RCC 7860 (cell line): ENCODE results near the gene PLA2G4C.
"Not testable (repeated sequence)": the region's sequence is repeated elsewhere in the genome, so short reads cannot be mapped to it uniquely, and the experiment has no call there.

Experiments used
- DNase-seq: peaks from one replicate; pipeline ENCODE4 v3.0.0-alpha.2; 2015; ENCODE audit warnings: low spot score
- FAIRE-seq: peaks from 2 replicates; lab custom pipeline; 2012; peaks lifted over from hg19 to GRCh38; lab: Jason Lieb, UNC

Gene PLA2G4C

GRCh38 chr19:48113190-48113917 is 2.7 kb upstream of the PLA2G4C start:
- DNase-seq, result no peak
- FAIRE-seq, result no peak

- no peak for DNase-seq
- no peak for FAIRE-seq
Measured at GRCh38 chr19:48111280-48111679, 663 bp upstream of the PLA2G4C start.

- no peak for FAIRE-seq
- DNase-seq, result no peak
Measured at GRCh38 chr19:48108997-48109782, 1.4 kb downstream of the PLA2G4C start.

GRCh38 chr19:48103922-48104321 is 6.7 kb downstream of the PLA2G4C start:
- no peak for DNase-seq
- FAIRE-seq, result no peak

- FAIRE-seq (no peak), DNase-seq (no peak)
Measured at GRCh38 chr19:48102870-48103751, 7.5 kb downstream of the PLA2G4C start.

- FAIRE-seq (no peak), DNase-seq (no peak)
Measured at GRCh38 chr19:48095612-48096175, 14.9 kb downstream of the PLA2G4C start.

GRCh38 chr19:48094855-48095203 is 15.8 kb downstream of the PLA2G4C start:
- DNase-seq (no peak), FAIRE-seq (no peak)

- DNase-seq, result no peak
- no peak for FAIRE-seq
Measured at GRCh38 chr19:48094129-48094854, 16.3 kb downstream of the PLA2G4C start.

- DNase-seq, result peak; percentile 31
- FAIRE-seq, result not testable (repeated sequence)
Measured at GRCh38 chr19:48091111-48091718, 19.4 kb downstream of the PLA2G4C start.

- DNase-seq, result no peak
- FAIRE-seq, result no peak
Measured at GRCh38 chr19:48090281-48090802, 20.3 kb downstream of the PLA2G4C start.

GRCh38 chr19:48088991-48089390 is 21.6 kb downstream of the PLA2G4C start:
- DNase-seq, FAIRE-seq: not testable (repeated sequence)

- FAIRE-seq, result no peak
- no peak for DNase-seq
Measured at GRCh38 chr19:48085904-48086864, 24.4 kb downstream of the PLA2G4C start.

- FAIRE-seq (no peak), DNase-seq (no peak)
Measured at GRCh38 chr19:48085076-48085475, 25.5 kb downstream of the PLA2G4C start.

- no peak for FAIRE-seq
- DNase-seq, result no peak
Measured at GRCh38 chr19:48081106-48081505, 29.5 kb downstream of the PLA2G4C start.

GRCh38 chr19:48070177-48070769 is 40.3 kb downstream of the PLA2G4C start:
- not testable (repeated sequence) for FAIRE-seq, DNase-seq

GRCh38 chr19:48069435-48069834 is 41.2 kb downstream of the PLA2G4C start:
- DNase-seq, result no peak
- no peak for FAIRE-seq

GRCh38 chr19:48064509-48064908 is 46.1 kb downstream of the PLA2G4C start:
- no peak for DNase-seq
- FAIRE-seq, result no peak
